Occipital lobe (tissue), 2 donors: ENCODE data around the gene C3orf22. TPM values are rescaled to one million over a fixed set of nuclear protein-coding genes. Genes with fewer than 3 reads are reported as not detected.
"Not testable (repeated sequence)": the region's sequence is repeated elsewhere in the genome, so short reads cannot be mapped to it uniquely, and the experiment has no call there.

Experiments
- DNase-seq: peaks from one replicate; lab custom pipeline; 2025; lab: John Stamatoyannopoulos, UW
- total RNA-seq: library from RNA; depleted of rRNA; stranded (reverse); fragments of >200 nt; gene quantifications from one replicate; pipeline ENCODE4 v1.2.3, GENCODE V29; 2014

The C3orf22 gene
- total RNA-seq: not detected

- DNase-seq: no peak
Observed at GRCh38 chr3:126558336-126559071, at the start of gene C3orf22. C3orf22 (minus strand) TSS chr3:126558932; CDS start chr3:126553390, 5,542 bp downstream.

GRCh38 chr3:126607214-126607908 lies 48.6 kb upstream of the C3orf22 start:
- peak; percentile 51 for DNase-seq

GRCh38 chr3:126606001-126606400 lies 47.3 kb upstream of the C3orf22 start:
- DNase-seq: peak; percentile 2

GRCh38 chr3:126604691-126605090 lies 46.0 kb upstream of the C3orf22 start:
- DNase-seq: no peak

GRCh38 chr3:126599101-126599500 lies 40.4 kb upstream of the C3orf22 start:
- no peak for DNase-seq

- not testable (repeated sequence) for DNase-seq
Observed at GRCh38 chr3:126595479-126595878, 36.7 kb upstream of the C3orf22 start.

GRCh38 chr3:126591515-126591914 lies 32.8 kb upstream of the C3orf22 start:
- DNase-seq: not testable (repeated sequence)

- no peak for DNase-seq
Observed at GRCh38 chr3:126582311-126582710, 23.6 kb upstream of the C3orf22 start.

GRCh38 chr3:126581569-126581968 lies 22.8 kb upstream of the C3orf22 start:
- DNase-seq: no peak

GRCh38 chr3:126580746-126581145 lies 22.0 kb upstream of the C3orf22 start:
- DNase-seq: no peak

- no peak for DNase-seq
Observed at GRCh38 chr3:126578702-126579101, 20.0 kb upstream of the C3orf22 start.

- DNase-seq: no peak
Observed at GRCh38 chr3:126577261-126577660, 18.5 kb upstream of the C3orf22 start.

GRCh38 chr3:126573492-126574117 lies 14.9 kb upstream of the C3orf22 start:
- no peak for DNase-seq

- no peak for DNase-seq
Observed at GRCh38 chr3:126571078-126571477, 12.3 kb upstream of the C3orf22 start.

- DNase-seq: no peak
Observed at GRCh38 chr3:126570103-126570541, 11.4 kb upstream of the C3orf22 start.

GRCh38 chr3:126569390-126569975 lies 10.8 kb upstream of the C3orf22 start:
- DNase-seq: no peak

- DNase-seq: no peak
Observed at GRCh38 chr3:126568776-126569342, 10.1 kb upstream of the C3orf22 start.

GRCh38 chr3:126567696-126568438 lies 9.1 kb upstream of the C3orf22 start:
- DNase-seq: no peak

- no peak for DNase-seq
Observed at GRCh38 chr3:126562737-126563276, 4.1 kb upstream of the C3orf22 start.

- DNase-seq: no peak
Observed at GRCh38 chr3:126557761-126558160, 971 bp downstream of the C3orf22 start.

- no peak for DNase-seq
Observed at GRCh38 chr3:126557415-126557745, 1.4 kb downstream of the C3orf22 start.
